H1 (cell line): Measurements from ENCODE around the gene TRIM52. TPM values are rescaled to one million over a fixed set of nuclear protein-coding genes. Genes with fewer than 3 reads are reported as not detected.
"Not testable (repeated sequence)": the region's sequence is repeated elsewhere in the genome, so short reads cannot be mapped to it uniquely, and the experiment has no call there.

Source experiments
- CTCF ChIA-PET: fragments of 300-600 bp; sonication (Branson Sonifier 250); formaldehyde crosslinking; loops from one replicate; lab custom pipeline; 2021; ENCODE audit not compliant: partially characterized antibody; lab: Charles Lee
- POLR2A ChIA-PET: fragments of 300-600 bp; sonication (Branson Sonifier 250); formaldehyde crosslinking; loops from one replicate; lab custom pipeline; 2021; ENCODE audit warnings: inconsistent platforms; ENCODE audit not compliant: partially characterized antibody; lab: Charles Lee
- DNase-seq, 2 experiments: peaks; one replicate each; pipeline versions ENCODE4 v3.0.0 to v3.0.0-alpha.2; 2010 to 2022; ENCODE audit warnings: low spot score in 2 of 2, low read depth in 1 of 2, mixed read lengths in 1 of 2
- FAIRE-seq: peaks from 2 replicates; lab custom pipeline; 2011; peaks lifted over from hg19 to GRCh38; lab: Jason Lieb, UNC
- H2AFZ ChIP-seq: 2 replicates; pipeline ENCODE4 v1.8.1; 2012; ENCODE audit warnings: low read length, inconsistent platforms
- H2AK5ac ChIP-seq: 2 replicates; pipeline ENCODE4 v1.6.1; 2013; ENCODE audit warnings: low read depth, low read length
- H2BK120ac ChIP-seq: replicated peaks from 2 replicates; pipeline ENCODE3; 2013; ENCODE audit warnings: low read depth, low read length, inconsistent platforms
- H2BK12ac ChIP-seq: 2 replicates; pipeline ENCODE4 v1.6.1; 2013; ENCODE audit warnings: low read depth, low read length
- H2BK15ac ChIP-seq: 2 replicates; pipeline ENCODE4 v1.6.1; 2013; ENCODE audit warnings: low read length
- H2BK20ac ChIP-seq: 2 replicates; pipeline ENCODE4 v1.6.1; 2013; ENCODE audit warnings: low read length
- H2BK5ac ChIP-seq: 2 replicates; pipeline ENCODE4 v1.6.1; 2013; ENCODE audit warnings: low read depth, low read length
- H3K14ac ChIP-seq: 2 replicates; pipeline ENCODE4 v1.6.1; 2013; ENCODE audit warnings: inconsistent platforms; ENCODE audit not compliant: insufficient read length
- H3K18ac ChIP-seq: 2 replicates; pipeline ENCODE4 v1.6.1; 2013; ENCODE audit warnings: low read length; ENCODE audit errors: extremely low read depth
- H3K23ac ChIP-seq: 2 replicates; pipeline ENCODE4 v1.6.1; 2013; ENCODE audit warnings: inconsistent platforms; ENCODE audit not compliant: insufficient read length
- H3K23me2 ChIP-seq: 2 replicates; pipeline ENCODE4 v1.6.1; 2013; ENCODE audit warnings: low read depth, low read length
- H3K27ac ChIP-seq: 2 replicates; pipeline ENCODE4 v1.6.1; 2011; ENCODE audit warnings: low read depth, low read length, inconsistent platforms
- H3K27me3 ChIP-seq, 4 experiments: replicated peaks in 1 of 4; 1 replicate in 1 of 4; 2 replicates in 3 of 4; pipeline versions ENCODE4 v1.6.1 to v1.8.1; 2011 to 2013; ENCODE audit warnings: low read length in 3 of 4, mild to moderate bottlenecking in 3 of 4, inconsistent platforms in 2 of 4, mixed read lengths in 2 of 4, moderate library complexity in 1 of 4; ENCODE audit not compliant: control insufficient read depth in 3 of 4, insufficient read depth in 3 of 4; ENCODE audit errors: extremely low read depth in 1 of 4
- H3K36me3 ChIP-seq, 4 experiments: 2 replicates each; pipeline versions ENCODE4 v1.6.1 to v1.8.1; 2011 to 2013; ENCODE audit warnings: mild to moderate bottlenecking in 4 of 4, low read length in 3 of 4, moderate library complexity in 2 of 4, control low read depth in 1 of 4, inconsistent platforms in 1 of 4; ENCODE audit not compliant: insufficient read depth in 4 of 4, control insufficient read depth in 2 of 4
- H3K4ac ChIP-seq: replicated peaks from 2 replicates; pipeline ENCODE3; 2013; ENCODE audit warnings: low read length, low read depth, mixed read lengths, inconsistent platforms; ENCODE audit not compliant: insufficient read length
- H3K4me1 ChIP-seq, 4 experiments: replicated peaks in 1 of 4; 1 replicate in 1 of 4; 2 replicates in 3 of 4; pipeline versions ENCODE4 v1.6.1 to v1.8.1; 2011 to 2013; ENCODE audit warnings: low read length in 3 of 4, inconsistent platforms in 2 of 4, mixed read lengths in 1 of 4; ENCODE audit not compliant: insufficient read depth in 4 of 4, control insufficient read depth in 3 of 4
- H3K4me2 ChIP-seq, 2 experiments: 2 replicates each; pipeline versions ENCODE4 v1.6.1 to v1.8.1; 2011 to 2013; ENCODE audit warnings: low read depth in 2 of 2, low read length in 2 of 2, control low read depth in 1 of 2, inconsistent platforms in 1 of 2, mild to moderate bottlenecking in 1 of 2; ENCODE audit not compliant: insufficient read depth in 1 of 2
- H3K4me3 ChIP-seq, 4 experiments: fragments of 200-600, 300-600 bp in 1 of 4; sonication (generic), shearing (Covaris generic), sonication (Bioruptor Twin) in 1 of 4; 2 replicates each; pipeline versions ENCODE4 v1.5.1 to v1.8.1; 2011 to 2016; ENCODE audit warnings: low read length in 4 of 4, low read depth in 3 of 4, control low read depth in 2 of 4, inconsistent platforms in 2 of 4, mild to moderate bottlenecking in 2 of 4, mixed read lengths in 1 of 4, moderate library complexity in 1 of 4; ENCODE audit not compliant: insufficient read depth in 2 of 4; ENCODE audit errors: extremely low read depth in 1 of 4
- H3K56ac ChIP-seq: replicated peaks from 2 replicates; pipeline ENCODE3; 2013; ENCODE audit warnings: low read depth, mild to moderate bottlenecking, mixed read lengths, low read length, inconsistent platforms; ENCODE audit not compliant: insufficient read length
- H3K79me1 ChIP-seq: 2 replicates; pipeline ENCODE4 v1.6.1; 2013; ENCODE audit warnings: low read depth, low read length, control low read depth
- H3K79me2 ChIP-seq, 2 experiments: 2 replicates each; pipeline versions ENCODE4 v1.6.1 to v1.8.1; 2012 to 2013; ENCODE audit warnings: low read length in 2 of 2, mild to moderate bottlenecking in 2 of 2, inconsistent platforms in 1 of 2; ENCODE audit not compliant: insufficient read depth in 2 of 2, control insufficient read depth in 1 of 2
- H3K9ac ChIP-seq, 4 experiments: replicated peaks in 1 of 4; 1 replicate in 1 of 4; 2 replicates in 3 of 4; pipeline versions ENCODE4 v1.6.1 to v1.8.1; 2011 to 2013; ENCODE audit warnings: low read depth in 3 of 4, low read length in 3 of 4, control low read depth in 2 of 4, mild to moderate bottlenecking in 2 of 4, moderate library complexity in 2 of 4, inconsistent platforms in 1 of 4; ENCODE audit errors: extremely low read depth in 1 of 4
- H3K9me3 ChIP-seq, 2 experiments: 2 replicates each; pipeline versions ENCODE4 v1.6.1 to v1.8.1; 2012 to 2013; ENCODE audit warnings: mild to moderate bottlenecking in 2 of 2, moderate library complexity in 2 of 2, control low read depth in 1 of 2, inconsistent platforms in 1 of 2, low read depth in 1 of 2, low read length in 1 of 2, mixed read lengths in 1 of 2; ENCODE audit not compliant: insufficient read depth in 2 of 2
- H4K20me1 ChIP-seq, 2 experiments: replicated peaks in 1 of 2; 2 replicates each; pipeline versions ENCODE3 to v1.8.1; 2011 to 2013; ENCODE audit warnings: inconsistent platforms in 2 of 2, low read length in 2 of 2, mild to moderate bottlenecking in 1 of 2; ENCODE audit not compliant: insufficient read depth in 2 of 2, control insufficient read depth in 1 of 2
- H4K5ac ChIP-seq: 2 replicates; pipeline ENCODE4 v1.6.1; 2013; ENCODE audit warnings: low read length, low read depth, mixed read lengths, inconsistent platforms; ENCODE audit not compliant: insufficient read length
- H4K8ac ChIP-seq: 2 replicates; pipeline ENCODE4 v1.8.0; 2013; ENCODE audit warnings: mild to moderate bottlenecking, moderate library complexity, low read length, inconsistent platforms; ENCODE audit not compliant: insufficient read depth; ENCODE audit errors: extremely low read depth
- H4K91ac ChIP-seq: replicated peaks from 2 replicates; pipeline ENCODE3; 2013; ENCODE audit warnings: low read length, mixed read lengths, inconsistent platforms; ENCODE audit not compliant: insufficient read length
- TBP ChIP-seq: IDR thresholded peaks from 2 replicates; pipeline ENCODE4 v1.6.1; 2011; ENCODE audit warnings: low read depth, low read length, improper control_type of control experiment
- WGBS, 2 experiments: shearing (Covaris generic) in 1 of 2; methylation state at CpG; one replicate each; pipeline versions ENCODE4 v1.1.6 to v1.1.7; 2013 to 2015; ENCODE audit warnings: low lambda C conversion rate in 2 of 2, mixed read lengths in 2 of 2, inconsistent platforms in 1 of 2, low coverage in 1 of 2, missing lambda C conversion rate in 1 of 2; ENCODE audit not compliant: insufficient replicate concordance in 2 of 2, insufficient coverage in 1 of 2, insufficient read length in 1 of 2; ENCODE audit errors: extremely low coverage in 1 of 2, missing lambda C conversion rate in 1 of 2; 5-methylcytosine and 5-hydroxymethylcytosine counted together
- polyA plus RNA-seq, 7 experiments: library from polyadenylated mRNA; depleted of rRNA in 3 of 7; stranded (reverse) in 5 of 7; unstranded in 2 of 7; fragments of >200 nt in 5 of 7; fragments of 200-250 nt in 2 of 7; gene quantifications; 1 replicate in 5 of 7; 2 replicates in 1 of 7; 4 replicates in 1 of 7; pipeline versions ENCODE4 v1.2.1 to v1.2.3, GENCODE V29; 2011 to 2013; ENCODE audit warnings: missing spikeins in 2 of 7, mixed read lengths in 2 of 7
- total RNA-seq: library from RNA; stranded (reverse); fragmentation: NEBNext Ultra II Directional; extraction: Animal tissue kit (Norgen Biotek cat#: 25700); gene quantifications from 2 replicates; pipeline ENCODE4 v1.2.1, GENCODE V29; 2021

The TRIM52 gene
- total and polyA plus RNA-seq, 2 of the 8 experiments (the other 6 are each of a cell fraction or from before 2014, with no cell fraction given) = 4.2 to 5.7 TPM

- not testable (repeated sequence) for H3K56ac ChIP-seq, H3K14ac ChIP-seq, H2BK20ac ChIP-seq, H3K27me3 ChIP-seq, H4K5ac ChIP-seq, DNase-seq, H3K4ac ChIP-seq, H3K4me1 ChIP-seq, FAIRE-seq, H3K9me3 ChIP-seq, H2BK5ac ChIP-seq, H3K4me2 ChIP-seq, H3K23ac ChIP-seq, H3K4me3 ChIP-seq, H4K20me1 ChIP-seq, H2BK120ac ChIP-seq, H2BK12ac ChIP-seq, H3K36me3 ChIP-seq, H3K27ac ChIP-seq, H2BK15ac ChIP-seq, H4K91ac ChIP-seq, H2AFZ ChIP-seq, H2AK5ac ChIP-seq, H4K8ac ChIP-seq, H3K18ac ChIP-seq, H3K9ac ChIP-seq, H3K79me1 ChIP-seq, H3K23me2 ChIP-seq, H3K79me2 ChIP-seq
- WGBS, 2 experiments = 79% methylated on average over 17 of the region's 17 CpGs; no CpG with 5 or more reads in 1 of the 2 experiments
- TF ChIP-seq TBP = peak; percentile 87
- ChIA-PET CTCF (interaction anchor here (1.3 to 14.5 kb wide), 2 partner anchors 11 to 21 kb away, joined by 4 to 197 read pairs; no protein-coding TSS in a partner anchor), POLR2A (interaction anchor here (1.4 kb wide), 1 partner anchor 11 kb away, joined by 3 read pairs; no protein-coding TSS in a partner anchor)
Observed at GRCh38 chr5:181210698-181211097, 50.2 kb downstream of the TRIM52 start.

- H3K27ac ChIP-seq, H3K18ac ChIP-seq, H4K20me1 ChIP-seq, H2BK120ac ChIP-seq, H3K4me3 ChIP-seq, DNase-seq, H3K23ac ChIP-seq, FAIRE-seq, H4K5ac ChIP-seq, H3K56ac ChIP-seq, H3K36me3 ChIP-seq, H3K9me3 ChIP-seq, H2BK12ac ChIP-seq, H2BK15ac ChIP-seq, H3K79me1 ChIP-seq, H4K91ac ChIP-seq, H3K9ac ChIP-seq, H3K4me1 ChIP-seq, H2AK5ac ChIP-seq, H3K4ac ChIP-seq, H2BK5ac ChIP-seq, H2BK20ac ChIP-seq, H3K14ac ChIP-seq, H4K8ac ChIP-seq, H3K79me2 ChIP-seq, H3K4me2 ChIP-seq, H2AFZ ChIP-seq: not testable (repeated sequence)
- Histone ChIP-seq H3K27me3 (peaks cover 11 to 15% (median 14%) of the 10 kb centered on the region in 4 experiments), H3K23me2 (peaks cover 13% of the 10 kb centered on the region)
- POLR2A ChIA-PET = interaction anchor here (1.3 kb wide), 1 partner anchor 34 kb away, joined by 4 read pairs; the partner anchor contains the start of gene RACK1
- CTCF ChIA-PET = interaction anchor here (1.3 to 14.5 kb wide), 2 partner anchors 11 to 20 kb away, joined by 4 to 197 read pairs; no protein-coding TSS in a partner anchor
- 89% methylated on average over 11 of the region's 11 CpGs; no CpG with 5 or more reads in 1 of the 2 experiments for WGBS, 2 experiments
Observed at GRCh38 chr5:181210148-181210547, 50.8 kb downstream of the TRIM52 start.
